Fibroblast of peridontal ligament (primary cell): ENCODE results near the gene GPR18.

Experiments used
- DNase-seq: peaks from one replicate; pipeline ENCODE4 v3.0.0-alpha.2; 2010; ENCODE audit errors: extremely low read depth

Gene GPR18

DNA sequence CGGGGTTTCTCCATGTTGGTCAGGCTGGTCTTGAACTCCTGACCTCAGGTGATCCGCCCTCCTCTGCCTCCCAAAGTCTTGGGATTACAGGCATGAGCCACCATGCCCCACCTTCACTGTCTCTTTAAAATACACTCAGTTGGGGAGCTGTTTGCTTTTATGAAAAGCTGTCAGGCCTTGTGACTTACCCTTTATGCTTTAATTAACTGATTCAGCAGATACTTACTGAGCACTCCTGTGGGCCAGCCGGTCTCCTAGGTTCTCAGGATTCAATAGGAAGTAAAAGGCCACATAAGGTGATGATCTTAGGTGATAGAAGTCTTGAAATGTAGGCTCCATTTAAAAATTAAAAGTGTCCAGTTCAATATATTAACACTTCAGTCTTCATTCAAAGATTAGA lies 50.0 kb downstream of the GPR18 start:
- DNase-seq, result no peak

GRCh38 chr13:99207511-99207910 lies 50.7 kb downstream of the GPR18 start:
- no peak for DNase-seq

DNA sequence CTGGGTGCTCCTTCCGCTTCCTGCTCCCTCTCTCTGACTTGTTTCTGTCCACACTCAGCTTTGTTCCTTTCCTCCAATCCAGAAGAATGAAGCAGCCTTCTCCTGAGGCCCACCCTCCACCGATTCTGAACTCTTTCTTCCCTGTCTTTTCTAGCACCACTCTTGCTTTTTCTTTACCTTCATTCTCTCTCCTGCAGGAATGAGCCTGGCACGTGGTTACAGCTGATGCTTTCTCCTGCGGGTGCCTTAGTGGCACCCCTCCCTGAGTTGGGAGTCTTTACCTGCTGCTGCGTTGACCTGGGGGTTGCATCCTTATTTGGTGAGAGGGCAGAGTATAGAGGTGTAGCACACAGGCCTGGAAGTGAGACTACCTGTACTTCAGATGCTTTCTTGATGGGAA lies 51.3 kb downstream of the GPR18 start:
- no peak for DNase-seq

DNA sequence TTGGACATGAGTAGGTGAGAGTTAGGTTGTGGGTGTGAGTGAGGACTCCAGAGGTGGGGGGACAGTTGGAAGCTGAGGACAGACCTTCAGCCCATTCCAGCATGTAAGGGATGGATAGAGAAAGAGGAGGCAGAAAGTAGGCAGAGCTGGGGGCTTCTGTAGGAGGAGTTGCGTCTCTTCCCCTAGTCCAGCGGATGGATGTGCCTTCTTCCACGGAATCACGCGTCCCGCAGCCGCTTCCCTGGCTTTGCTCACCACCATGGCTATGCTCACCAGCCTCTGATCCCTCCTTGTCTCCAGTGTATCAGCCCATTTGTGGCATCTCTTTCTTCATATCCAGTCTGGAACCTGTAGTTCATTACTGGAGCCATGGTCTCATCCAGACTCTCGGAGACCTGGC lies 52.0 kb downstream of the GPR18 start:
- no peak for DNase-seq

GRCh38 chr13:99205621-99206220 lies 52.5 kb downstream of the GPR18 start:
- DNase-seq, result no peak
